OCI-M2 (cell line): ENCODE measurements around the gene ISG20.

ENCODE experiments used
- DNase-seq: peaks from one replicate; lab custom pipeline; 2025; ENCODE audit not compliant: unreplicated experiment; lab: John Stamatoyannopoulos, UW

ISG20 gene

GRCh38 chr15:88638626-88639372 lies at the start of gene ISG20:
Gene ISG20, plus strand, starts transcription at chr15:88639016. Its CDS starts 351 bp downstream, at chr15:88639367.
- peak; percentile 22 for DNase-seq

- no peak for DNase-seq
Observed at GRCh38 chr15:88590759-88591158, 48.1 kb upstream of the ISG20 start.

DNA sequence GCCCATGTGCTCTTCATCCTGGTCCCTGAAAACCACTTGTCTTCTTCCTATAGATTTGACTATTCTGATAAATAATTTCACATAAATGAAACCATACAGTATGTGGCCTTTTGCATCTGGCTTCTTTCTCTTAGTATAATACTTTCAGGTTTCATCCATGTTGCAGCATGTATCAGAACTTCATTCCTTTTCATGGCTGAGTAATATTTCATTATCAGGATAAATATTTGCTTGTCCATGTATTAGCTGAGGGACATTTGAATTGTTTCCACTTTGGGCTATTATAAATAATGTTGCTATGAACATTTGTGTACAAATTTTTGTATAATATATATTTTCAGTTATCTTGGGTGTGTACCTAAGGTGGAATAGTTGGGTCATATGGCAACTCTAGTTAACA lies 47.4 kb upstream of the ISG20 start:
- DNase-seq: no peak

GRCh38 chr15:88603885-88604284 lies 34.9 kb upstream of the ISG20 start:
- DNase-seq: no peak

DNA sequence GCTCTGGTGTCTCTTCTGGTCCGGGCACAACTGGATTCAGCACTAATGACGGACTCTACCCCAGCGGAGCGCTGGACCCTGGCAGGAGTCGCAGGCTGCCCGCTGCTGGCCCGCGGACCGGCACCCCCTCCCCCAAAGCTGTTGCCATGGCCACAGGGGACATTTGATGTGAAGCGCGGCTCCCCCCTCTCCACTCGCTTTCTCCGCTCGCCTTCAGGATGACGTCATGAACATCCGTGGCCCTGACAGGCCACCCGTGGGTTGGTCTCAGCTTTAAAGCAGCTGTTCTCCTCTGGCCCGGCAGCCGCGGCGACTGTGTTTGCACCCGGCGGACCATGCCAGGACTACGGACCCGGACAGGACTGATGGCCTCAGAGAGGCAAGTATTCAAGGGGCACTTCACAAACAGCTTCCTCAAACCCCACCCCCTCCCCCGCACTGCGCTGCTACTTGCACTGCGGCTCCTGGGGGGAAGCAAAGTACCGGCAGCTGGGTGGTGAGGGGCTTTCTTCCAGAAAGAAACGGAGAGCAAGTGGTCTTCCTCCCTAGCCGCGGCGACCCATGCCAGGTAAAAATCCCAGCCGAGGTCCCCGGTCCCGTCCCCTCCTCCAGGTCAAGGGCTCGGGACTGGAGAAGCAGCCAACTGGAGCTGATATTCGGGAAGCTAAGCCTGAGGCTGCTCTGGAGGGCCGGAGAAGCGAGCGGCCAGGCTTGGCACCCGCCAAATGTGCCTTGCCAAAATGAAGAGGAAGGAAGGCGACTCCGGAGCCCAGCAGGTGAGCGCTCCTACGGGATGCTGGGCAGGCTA lies 34.2 kb upstream of the ISG20 start:
- DNase-seq: no peak

DNA sequence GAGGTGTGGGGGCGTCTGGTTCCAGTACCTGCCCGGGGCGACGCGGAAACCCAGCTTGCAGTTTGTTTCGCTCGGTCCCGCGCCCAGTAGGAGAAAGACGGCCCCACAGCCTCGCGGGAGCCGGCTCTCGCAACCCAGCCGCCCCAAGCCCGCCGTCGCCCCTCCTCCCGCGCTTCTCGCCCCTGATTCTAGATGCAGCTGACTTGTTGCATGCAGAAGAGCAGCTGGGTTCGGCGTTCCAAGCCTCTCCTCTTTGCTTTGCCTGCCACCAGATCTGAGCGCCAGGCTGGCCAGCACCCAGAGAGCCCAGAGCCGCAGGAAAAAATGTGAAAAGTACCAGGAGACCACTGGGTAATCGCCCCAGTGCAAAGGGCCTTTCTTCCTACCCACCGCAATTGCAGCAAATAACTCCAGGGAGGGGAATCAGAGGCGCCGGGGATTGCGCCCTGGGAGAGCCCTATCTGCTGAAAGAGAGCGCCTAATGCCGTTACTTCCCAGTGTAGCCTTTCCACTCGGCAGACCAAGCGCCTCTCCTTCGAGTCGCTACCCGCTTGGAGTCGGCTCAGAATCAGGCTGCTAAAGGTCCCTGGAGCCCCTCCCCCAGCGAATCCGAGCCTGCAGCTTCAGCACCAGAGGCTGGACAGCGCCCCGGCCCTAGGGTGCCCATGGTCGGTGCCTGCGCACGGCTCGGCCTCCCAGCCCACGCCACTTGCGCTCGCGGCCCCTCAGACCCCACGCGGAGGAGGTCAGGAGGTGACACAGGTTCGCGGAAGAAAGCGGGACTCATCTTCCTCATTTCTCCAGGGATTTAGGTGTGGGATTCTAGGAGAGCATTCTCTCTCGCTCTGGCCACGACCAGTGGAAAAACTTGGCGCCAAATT lies 33.4 kb upstream of the ISG20 start:
- DNase-seq: peak; percentile 8

DNA sequence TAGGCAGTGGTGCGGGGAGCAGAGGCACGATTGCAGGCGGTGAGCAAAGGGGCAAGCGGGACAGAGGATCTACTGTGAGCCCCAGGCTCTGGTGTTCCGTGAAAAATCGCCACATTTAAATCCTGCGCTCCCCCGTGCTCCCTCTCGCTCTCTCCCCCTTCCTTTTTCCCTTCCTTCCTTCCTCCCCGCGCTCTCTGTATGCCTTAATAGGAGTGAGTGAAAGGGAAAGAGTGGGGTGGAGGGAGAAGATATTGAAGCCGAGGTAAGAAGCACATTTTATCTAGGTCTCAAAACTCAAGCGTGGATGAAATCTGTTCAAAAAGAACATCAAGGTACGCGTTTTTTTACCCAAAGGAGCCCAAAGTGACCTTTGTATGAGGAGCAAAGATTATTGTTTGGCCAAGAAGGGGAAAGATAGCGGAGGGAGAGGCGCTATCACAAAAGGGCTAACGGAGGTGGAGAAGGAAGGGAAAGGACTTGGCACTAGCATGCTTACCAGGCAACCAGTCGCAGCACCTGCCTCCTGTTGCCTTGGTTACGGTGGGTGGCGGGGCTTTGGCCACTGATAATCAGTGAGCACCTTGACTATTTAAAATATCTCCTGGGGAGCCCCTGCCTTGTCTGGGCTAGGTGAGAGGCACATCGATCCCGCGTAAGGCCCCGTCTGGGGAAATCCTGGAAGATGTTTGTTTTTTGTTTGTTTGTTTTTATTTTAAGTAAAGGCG lies 32.6 kb upstream of the ISG20 start:
- DNase-seq: no peak

- DNase-seq: no peak
Observed at GRCh38 chr15:88607951-88608350, 30.9 kb upstream of the ISG20 start.

- no peak for DNase-seq
Observed at GRCh38 chr15:88608607-88609181, 30.1 kb upstream of the ISG20 start.

GRCh38 chr15:88609344-88610090 lies 29.3 kb upstream of the ISG20 start:
- no peak for DNase-seq

DNA sequence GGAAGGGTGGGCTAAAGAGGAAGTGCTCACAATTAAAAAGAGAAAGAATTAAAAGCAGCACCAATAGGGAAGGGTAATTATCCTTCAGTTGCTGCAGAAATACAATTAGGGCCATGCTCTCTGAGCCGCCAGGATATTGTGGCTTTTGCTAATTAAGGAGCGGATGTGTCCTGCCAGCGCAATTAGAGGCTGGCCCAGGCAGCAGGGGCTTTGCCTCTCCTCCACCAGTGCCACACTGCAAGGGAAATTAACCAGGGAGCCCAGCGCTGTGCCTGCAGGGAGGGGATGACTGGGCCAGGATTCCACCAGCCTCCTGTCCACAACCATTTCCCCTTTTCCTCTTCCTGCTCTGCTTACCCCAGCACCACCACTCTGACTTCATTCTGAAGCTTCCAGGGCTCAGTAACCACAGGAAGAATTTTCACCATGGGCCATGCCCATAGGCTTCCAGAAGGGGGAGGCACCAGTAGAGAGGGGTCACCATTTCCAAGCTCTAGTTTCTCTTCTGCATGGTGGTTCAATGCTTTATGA lies 28.1 kb upstream of the ISG20 start:
- no peak for DNase-seq

- DNase-seq: no peak
Observed at GRCh38 chr15:88612186-88612796, 26.5 kb upstream of the ISG20 start.

- DNase-seq: no peak
Observed at GRCh38 chr15:88613074-88613944, 25.5 kb upstream of the ISG20 start.

DNA sequence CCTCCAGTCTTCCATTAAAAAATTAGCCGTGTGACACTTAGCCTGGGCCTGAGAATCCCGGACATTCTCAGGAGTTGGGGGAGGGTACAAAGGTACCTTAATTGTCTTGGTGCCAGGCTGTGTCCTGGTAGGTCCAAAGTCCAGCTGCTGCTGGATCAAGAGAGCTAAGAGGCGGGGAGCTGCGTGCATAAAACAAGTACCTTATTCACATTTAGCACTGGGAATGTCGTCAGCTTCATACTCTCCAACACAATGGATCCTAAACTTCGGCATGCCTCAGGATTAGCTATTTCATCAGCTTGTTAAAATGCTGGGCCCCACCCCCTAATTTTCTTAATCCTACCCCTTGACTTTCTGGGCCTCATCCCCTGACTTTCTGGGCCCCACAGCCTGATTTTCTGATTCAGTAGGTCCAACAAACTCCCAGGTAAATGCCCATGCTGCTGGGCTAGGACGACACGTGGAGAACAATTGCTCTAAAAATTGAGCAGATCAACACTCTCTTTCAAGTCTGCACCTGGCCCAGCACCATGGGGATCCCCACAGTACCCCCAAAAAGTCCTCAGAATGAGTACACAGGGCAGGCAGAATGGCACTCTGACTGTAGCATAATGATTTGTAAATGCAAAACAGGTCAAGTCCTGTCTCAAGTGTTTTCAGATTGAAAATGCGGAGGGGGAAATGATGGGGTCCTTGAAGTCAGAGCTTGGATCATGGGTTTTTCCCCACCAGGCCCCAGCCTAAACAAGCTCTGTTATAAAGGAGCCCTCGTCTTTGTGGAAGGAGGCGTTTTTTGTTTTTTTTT lies 23.3 kb upstream of the ISG20 start:
- no peak for DNase-seq

GRCh38 chr15:88616240-88616639 lies 22.6 kb upstream of the ISG20 start:
- no peak for DNase-seq

DNA sequence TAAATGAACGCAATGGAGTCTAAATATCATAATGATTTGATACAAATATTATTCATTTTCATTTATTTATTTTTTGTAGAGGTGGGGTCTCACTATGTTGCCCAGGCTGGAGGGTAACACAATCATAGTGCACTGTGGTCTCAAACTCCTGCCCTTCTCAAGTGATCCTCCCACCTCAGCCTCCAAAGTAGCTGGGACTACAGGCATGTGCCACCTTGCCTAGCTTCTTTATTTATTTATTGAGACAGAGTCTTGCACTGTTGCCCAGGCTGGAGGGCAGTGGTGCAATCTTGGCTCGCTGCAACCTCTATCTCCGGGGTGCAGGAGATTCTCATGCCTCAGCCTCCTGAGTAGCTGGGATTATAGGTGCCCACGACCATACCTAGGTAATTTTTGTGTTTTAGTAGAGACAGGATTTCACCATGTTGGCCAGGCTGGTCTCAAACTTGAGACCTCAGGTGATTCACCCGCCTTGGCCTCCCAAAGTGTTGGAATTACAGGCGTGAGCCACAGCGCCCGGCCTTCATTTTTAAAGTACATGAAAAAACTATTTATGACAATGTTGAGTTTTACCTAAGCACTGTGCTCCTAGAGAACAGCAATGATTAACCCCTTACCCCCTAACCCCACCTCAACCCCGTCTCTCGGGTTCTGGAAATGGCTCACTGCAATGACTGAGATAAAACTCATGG lies 21.6 kb upstream of the ISG20 start:
- DNase-seq: no peak

GRCh38 chr15:88617790-88618189 lies 21.0 kb upstream of the ISG20 start:
- DNase-seq: no peak
